NK-92 (cell line): ENCODE measurements around the gene PALS1.

Experiments
- DNase-seq: peaks from one replicate; lab custom pipeline; 2025; ENCODE audit not compliant: unreplicated experiment; lab: John Stamatoyannopoulos, UW

The PALS1 gene

DNA sequence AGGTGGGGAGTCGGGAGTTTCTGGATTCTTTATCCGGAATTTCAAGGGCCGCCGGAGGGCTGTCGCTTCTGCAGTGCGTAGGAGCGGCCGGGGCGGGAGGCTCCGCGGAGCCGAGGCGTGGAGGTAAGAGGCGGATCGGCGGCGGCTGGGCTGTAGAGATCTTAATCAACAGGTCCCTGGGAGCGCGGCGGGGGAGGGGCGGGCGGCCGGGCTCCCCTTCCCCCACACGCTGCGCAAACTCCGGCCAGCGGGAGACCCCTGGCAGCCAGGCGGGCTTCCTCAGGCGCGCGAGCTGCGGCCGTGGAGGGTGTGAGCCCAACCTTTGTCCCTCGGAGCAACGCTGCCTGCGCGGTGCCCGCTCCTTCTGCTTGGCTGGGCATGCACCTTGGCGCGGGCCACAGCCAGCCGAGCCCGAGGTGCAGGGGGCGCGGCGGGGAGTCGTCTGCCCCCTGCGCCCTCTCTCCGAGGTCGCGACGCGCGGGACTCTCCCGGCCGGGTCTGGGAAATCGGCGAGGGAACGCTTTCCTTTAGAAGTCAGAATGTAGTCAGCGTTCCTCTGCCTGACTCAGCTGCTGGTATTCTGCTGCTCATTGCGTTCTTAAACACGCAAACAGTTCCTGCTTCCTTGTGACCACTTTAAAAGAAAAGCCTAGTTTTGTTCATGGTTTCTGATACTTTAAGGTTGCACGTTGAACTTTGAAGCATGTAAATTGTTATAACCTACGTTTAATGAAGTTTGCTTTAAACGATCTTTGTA, at the start of gene PALS1:
Gene PALS1, plus strand, starts transcription at position 25 of the 757 bp plus-strand sequence. CDS start 37,736 bp downstream, outside the sequence.
- no peak for DNase-seq

DNA sequence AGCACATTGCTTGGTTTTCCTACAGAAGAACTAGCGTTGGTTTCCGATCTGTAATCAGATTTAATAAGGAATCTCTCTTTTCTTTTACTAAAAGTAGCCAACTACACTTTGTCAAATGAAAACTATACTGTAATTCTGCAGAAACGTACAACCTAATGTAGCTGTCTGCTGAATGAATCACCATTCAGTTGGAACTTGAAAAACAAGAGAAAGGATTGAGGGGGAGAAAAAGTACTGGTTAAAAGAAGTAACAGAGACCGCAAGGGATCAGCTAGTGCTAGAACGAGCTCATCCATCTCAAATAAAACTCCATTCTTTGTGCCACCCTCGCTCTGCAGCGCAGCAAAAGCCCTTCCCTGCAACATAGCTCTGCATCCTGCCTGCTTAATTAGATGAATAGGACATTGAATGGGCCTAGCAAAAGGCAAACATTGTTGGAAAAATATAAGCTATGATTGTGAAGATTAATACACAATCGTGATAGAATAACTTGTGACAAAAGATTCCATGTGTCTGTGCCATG, 49.4 kb upstream of the PALS1 start:
- no peak for DNase-seq

DNA sequence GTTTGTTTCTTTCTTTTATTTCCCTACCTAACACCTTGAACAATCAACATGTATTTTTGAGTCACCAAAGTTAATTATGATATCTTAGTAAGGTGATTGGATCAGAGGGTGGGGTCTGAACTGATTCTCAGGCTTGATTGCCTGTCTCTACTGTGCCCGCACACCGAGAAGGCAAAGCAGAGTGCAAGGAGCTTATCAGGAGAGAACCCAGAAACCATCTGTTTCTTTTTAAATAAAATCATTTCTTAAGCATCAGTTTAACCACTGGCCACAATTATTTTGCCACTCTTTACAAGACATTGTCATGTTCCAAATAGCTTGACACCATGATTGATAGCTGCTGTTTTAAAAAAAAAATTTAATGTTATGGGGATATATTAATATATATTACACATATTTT, 48.9 kb upstream of the PALS1 start:
- DNase-seq = no peak

DNA sequence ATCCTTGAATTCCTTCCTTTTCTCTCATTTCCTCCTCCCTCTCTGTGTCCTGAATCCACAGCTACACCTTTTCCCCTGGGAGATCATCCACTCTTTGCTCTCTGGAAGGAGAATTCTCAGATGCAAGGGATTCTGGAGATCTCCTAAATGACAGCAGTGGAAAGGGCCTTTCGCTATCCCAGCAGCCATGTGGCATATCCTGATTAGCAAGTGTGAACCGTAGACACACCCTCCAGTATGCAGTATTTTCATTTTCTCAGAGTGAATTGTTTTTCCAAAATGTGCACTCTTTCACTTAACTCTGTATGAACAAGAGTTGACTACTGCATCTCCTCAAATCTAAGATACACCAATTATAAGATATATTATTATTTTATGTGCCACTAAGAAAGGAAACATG, 46.0 kb upstream of the PALS1 start:
- DNase-seq = no peak

DNA sequence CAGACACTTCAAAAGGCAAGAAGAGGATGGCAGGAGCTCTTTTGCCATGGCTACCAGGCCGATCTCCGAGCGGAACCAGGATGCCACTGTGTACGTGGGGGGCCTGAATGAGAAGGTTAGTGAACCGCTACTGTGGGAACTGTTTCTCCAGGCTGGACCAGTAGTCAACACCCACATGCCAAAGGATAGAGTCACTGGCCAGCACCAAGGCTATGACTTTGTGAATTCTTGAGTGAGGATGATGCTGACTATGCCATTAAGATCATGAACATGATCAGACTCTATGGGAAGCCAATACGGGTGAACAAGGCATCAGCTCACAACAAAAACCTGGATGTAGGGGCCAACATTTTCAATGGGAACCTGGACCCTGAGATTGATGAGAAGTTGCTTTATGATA, 42.2 kb upstream of the PALS1 start:
- no peak for DNase-seq

DNA sequence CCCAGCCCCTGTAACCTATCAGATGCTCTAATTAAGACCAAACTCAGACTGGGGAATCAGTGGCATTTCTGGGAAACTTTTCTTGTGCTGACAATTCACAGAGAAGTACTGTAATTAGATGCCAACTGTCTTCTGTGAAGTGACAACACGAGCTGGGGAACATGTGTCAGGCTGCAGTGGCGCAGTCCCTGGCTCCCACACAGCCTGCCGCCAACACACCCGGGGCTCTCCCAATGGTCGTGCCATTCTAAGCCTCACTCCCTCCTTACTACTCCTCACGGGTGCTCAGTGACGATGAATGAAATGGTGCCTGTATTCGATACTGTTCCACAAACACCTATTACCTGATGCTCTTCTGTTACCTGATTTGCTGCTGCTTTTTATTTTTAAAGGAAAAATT, 33.4 kb upstream of the PALS1 start:
- no peak for DNase-seq

DNA sequence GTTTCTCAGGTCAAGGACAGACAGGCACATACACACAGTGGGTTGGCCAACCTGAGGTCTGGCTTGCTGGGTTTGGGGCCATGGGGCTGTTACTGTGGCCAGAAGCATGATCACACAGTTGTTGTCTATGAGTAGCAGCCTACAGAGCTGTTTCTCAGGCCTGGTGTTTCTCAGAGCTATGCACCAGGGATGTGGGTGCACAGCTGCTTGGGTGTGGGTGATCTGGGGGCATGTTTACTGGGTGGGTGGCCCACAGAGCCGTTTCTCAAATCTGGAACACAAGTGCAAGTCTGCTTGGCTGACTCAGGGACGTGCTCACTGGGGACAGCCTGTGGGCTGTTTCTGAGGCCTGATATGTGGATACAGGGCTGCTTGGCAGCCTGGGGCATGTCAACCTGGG, 23.1 kb upstream of the PALS1 start:
- DNase-seq = no peak

DNA sequence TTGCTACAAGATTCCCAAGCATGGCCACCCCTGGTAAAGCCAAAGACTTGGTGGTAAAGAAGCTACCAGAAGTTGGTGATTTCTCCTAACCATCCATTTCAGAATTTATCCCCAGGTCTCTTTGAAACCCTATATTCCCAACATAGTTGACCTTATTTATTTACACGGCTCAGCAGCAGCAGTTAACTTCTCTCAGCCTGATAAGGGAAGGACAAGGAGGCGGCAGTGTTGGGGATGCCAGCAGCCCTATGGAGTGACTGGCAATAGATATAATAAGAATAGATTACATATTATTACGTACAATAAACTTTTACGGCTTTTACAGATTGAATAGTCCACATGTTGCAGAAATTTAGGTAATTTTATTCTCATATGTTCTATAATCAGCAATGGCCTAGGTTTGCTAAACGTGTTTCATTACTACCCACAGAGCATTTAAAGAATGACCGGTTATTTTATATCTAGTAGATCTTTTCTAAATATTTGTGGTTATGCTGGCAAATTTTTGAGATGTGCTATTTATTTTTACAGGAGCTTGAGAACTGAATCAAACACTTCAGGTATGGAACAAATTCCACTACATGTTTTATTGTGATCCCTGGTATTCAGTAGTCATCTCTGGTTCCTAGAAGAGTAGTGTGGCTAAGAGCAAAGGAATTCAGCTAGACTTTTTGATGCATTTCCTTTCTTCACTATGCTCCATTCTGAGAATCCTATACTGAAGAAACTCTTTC, 19.8 kb upstream of the PALS1 start:
- no peak for DNase-seq

DNA sequence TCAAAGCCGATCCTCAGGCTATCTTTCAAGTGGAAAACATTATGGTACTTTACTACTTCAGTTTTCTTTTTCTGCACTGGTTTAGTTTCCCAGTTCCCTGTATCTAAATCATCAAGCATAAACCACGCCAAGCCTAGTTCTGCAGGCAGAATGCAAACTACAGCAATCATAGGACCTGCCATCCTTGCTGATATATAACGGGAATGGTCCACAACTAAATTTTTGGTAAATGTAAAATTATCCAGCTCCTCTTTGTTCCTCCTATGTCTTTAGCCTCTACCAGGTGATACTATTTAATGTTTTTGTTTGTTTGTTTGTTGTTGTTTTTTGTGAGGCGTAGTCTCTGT, 19.3 kb upstream of the PALS1 start:
- DNase-seq = no peak

DNA sequence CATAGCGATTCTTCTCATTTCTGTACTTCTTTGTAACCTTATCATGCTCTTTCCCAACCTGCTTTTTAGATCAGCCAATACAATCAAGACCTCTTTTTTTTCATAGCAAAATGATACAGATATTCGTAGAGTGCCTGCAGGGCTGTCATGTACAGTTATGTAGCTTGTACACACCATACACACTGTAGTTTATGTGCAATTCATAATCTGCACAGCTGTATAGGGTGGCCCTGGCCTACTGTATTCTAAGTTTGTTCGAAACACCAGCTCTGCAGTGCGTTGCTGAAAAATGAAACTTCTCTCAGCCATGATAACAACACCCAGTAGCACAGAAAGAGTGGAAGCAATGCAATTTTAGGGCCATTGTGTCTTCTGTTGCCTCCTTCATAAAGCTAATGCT, 15.7 kb upstream of the PALS1 start:
- no peak for DNase-seq

DNA sequence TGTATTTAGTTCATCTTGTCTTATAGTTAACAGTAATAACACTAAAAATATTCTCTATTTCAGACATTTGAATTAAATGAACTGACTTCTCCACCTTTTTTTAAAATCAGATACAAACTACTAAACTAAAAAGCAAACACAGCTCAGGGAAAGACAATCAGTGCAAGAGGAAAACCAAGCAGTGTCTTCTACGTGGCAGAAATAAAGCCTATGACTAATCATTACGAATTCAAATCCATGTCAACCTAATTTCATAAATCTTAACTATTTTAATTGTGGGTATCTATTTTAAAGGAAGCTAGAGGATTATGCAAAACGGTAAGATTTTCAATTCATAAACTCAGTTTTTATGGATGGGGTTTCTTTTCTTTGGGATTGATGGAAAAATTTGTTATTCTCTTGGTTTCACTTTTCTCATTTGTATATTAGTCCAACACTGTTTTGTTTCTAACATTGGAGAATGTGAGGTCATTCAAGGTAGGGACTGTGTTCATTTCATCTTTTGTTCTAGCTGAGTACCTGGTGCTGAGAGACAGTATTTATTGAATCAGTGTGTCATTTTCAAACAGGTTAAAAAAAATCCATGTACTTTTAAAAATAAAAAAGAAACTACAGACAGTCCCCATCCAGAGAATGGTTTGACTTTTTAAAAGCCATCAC, 12.8 kb upstream of the PALS1 start:
- no peak for DNase-seq

DNA sequence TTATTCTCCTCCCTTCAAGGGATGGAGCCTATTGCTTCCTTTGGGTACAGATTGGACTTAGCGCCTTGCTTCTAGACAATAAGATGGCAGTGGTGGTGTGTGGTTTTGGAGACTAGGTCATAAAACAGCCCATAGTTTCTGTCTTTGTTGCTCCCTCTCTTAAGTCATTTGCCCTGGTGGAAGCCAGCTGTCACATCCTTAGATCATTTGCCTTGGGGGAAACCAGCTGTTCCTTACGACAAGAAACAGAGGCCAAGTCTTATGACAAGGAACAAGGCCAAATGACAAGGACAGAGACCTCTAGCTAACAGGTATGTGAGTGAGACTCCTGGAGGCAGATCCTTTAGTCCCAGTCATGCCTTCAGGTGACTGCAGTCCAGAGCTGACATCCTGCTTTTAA, 9.2 kb upstream of the PALS1 start:
- DNase-seq = no peak

DNA sequence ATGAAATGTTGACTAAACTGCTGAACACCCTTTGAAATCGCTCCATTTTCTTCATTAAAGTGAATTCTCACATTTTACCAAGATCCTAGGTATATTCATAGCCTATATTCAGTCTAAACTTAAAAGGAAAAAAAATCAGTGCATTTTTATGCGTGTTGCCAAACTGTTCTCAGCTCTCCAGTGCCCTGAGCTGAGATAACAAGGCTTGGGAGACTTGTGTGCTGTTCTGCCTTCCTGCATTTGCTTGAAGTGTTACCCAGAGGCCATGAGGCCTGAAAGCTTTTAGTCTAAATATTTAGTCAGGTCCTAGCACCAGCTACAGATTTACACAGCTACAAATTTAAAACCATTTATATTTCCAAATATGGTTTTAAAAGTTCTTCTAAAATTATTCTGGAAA, 8.6 kb upstream of the PALS1 start:
- DNase-seq = no peak

DNA sequence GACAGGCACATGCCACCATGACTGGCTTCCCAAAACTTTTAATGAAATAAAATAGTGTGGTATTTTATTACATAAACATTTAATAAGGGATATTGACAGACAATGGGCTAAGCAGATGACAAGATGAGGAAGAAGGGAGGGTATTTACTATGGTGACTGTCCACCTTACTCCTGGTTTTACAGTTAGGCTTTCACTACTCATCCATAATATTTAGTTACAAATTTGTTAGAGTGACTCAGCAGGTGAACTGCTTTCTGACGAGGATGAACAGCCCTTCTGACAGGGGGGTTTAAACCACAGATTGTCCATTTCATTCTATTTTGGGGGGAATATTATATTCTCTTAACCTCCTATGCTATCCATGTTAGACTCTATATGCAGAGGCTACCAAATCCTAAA, 3.6 kb upstream of the PALS1 start:
- DNase-seq = no peak

DNA sequence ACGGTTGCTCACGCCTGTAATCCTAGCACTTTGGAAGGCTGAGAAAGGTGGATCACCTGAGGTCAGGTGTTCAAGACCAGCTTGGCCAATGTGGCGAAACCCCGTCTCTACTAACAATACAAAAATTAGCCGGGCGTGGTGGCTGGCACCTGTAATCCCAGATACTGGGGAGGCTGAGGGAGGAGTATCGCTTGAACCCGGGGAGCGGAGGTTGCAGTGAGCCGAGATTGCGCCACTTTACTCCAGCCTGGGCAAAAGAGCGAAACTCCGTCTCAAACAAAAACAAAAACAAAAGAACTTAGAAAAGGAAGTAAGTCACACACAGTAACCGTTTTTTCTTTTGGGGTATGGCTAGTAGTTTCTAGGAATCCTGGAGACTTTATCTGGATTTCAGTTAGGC, 1.7 kb upstream of the PALS1 start:
- no peak for DNase-seq

DNA sequence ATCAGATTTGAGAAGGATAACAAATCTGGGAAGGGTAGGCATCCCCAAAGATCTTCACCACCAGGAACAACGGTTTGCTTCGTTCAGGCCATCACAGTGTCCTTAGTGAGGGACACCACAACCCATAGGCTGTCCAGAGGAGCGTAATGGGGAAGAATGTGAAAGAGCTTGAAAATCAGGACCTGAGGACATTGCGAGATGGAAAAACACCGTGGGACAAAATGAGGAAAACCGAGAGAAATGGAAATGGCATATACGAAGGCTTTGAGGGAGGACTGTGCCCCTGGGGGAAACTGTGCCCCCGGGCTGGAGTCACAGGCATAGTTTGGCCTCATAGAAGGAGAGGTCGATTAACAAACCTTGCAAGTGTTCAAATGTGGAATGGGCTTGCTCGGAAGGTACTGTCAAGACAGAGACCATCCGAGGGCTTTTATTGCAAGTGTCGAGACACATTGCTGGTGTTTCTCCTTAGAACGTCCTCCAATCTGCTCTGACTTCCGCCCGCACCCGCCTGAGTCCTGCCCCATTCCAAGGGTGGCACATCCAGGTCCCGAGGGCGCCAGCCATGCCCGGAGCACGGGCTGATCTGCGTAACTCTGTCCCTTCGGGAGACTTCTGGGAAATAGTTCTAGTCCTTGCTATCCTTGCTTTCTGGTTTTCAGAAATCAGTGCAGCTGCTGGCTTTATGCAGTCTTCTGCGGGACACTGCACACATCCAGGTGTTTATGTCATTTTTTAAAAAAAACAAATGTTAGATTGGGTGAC, 885 bp upstream of the PALS1 start:
- DNase-seq = no peak

DNA sequence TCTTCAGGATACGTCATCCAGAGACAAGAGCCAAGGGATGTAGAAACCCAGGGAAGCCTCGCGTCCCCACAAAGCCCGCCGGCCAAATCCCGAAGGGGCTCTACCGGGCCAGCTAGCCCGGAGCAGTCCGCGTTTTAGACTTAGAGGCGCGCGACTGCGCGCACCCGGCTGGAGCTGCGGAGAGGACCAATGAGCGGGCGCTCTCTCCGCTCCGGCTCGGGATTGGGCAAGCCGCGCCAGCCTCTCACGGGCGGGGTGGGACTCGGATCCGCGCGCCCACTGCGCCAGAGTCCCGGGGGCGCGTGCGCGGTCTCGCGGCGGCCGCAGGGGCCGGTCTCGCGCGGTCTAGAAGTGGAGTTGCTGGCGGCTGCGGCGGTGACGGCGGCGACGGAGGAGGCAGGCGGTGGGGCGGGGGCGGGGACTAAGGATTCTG, 241 bp upstream of the PALS1 start:
- peak; percentile 39 for DNase-seq

DNA sequence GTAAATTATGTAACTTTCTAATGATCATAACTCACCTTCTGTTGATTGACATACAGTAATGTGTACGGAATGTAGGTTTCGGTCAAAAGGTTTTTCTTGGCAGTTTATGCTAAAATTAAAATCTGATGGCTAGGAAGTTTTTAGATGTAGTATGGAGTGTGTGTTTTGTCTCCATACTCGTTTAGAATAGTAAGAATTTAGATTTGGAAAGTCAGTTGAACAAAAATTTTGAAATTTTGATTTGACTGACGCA, 859 bp downstream of the PALS1 start:
- DNase-seq = no peak

DNA sequence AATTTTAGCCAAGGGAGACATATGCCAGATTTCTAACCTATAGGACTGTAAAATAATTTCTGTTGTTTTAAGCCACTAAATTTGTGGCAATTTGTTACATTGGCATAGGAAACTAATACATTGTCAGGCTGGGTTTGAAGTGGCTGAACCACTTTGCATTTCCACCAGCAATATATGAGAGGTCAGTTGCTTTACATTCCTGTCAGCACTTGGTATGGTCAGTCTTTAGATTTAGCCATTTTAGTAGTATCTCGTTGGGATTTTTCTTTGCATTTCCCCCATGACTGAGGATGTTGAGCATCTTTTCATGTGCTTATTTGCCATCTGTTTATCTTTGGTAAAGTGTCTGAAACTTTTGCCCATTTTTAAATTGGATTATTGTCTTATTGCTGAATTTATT, 3.9 kb downstream of the PALS1 start:
- no peak for DNase-seq

DNA sequence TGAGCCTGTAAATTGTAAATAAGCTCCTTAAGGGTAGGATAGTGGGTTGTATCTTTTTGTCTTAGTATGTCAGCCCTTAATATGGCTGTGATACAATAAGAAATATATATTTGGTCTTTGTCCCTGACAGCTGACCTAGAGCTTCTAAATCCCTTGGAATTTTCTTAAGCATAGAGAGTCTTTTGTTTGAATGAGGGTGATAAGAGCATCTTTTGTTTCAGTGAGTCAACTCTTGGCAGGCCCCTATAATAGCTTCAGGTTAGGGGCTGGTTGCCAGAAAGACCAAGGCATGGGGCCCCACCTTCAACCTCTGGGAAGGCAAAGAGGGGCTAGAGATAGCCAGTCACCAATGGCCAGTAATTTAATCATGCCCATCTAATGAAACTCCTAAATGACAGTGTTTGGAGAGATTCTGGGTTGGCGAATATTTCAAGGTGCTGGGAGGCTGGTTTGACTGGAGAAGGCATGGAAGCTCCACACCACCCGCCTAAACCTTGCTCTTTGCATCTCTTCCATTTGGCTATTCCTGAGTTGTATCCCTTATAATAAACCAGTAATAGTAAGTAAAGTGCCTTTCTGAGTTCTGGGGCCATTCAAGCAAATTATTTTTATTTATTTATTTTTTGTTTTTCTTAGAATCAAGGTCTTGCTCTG, 10.5 kb downstream of the PALS1 start:
- DNase-seq = no peak

DNA sequence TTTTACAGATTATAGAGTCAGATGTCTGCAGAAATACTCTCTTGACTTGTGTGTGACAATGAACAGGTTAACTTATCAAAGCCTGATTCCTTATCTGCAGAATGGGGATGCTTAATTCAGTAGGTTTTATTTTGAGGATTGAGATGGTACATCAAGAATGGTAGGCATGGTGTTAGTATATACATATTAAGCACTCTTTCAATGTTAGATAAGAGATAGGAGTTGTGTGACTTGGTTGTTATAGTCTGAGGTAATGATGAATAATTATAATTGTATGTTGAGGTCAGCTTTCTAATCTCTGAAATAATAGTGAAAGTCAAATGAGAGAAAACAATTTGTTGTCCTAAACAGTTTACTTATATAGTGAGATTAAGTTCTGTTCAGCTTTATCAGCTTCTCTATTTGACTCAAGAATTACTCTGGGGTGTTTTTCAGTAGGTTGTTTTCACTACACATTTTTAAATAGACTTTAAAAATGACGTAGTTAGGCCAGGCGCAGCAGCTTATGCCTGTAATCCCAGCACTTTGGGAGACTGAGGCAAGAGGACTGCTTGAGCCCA, 11.9 kb downstream of the PALS1 start:
- no peak for DNase-seq
